Neural progenitor cell (in vitro differentiated cells): ENCODE data around the gene TPT1. TPM values are rescaled to one million over a fixed set of nuclear protein-coding genes. Genes with fewer than 3 reads are reported as not detected.
"Not testable (repeated sequence)": the region's sequence is repeated elsewhere in the genome, so short reads cannot be mapped to it uniquely, and the experiment has no call there.

Source experiments
- DNase-seq: peaks from one replicate; pipeline ENCODE4 v3.0.0-alpha.2; 2016; ENCODE audit warnings: low spot score
- H2AFZ ChIP-seq: fragments of 200-600 bp; sonication (generic); replicated peaks from 2 replicates; pipeline ENCODE4 v1.6.1; 2016; ENCODE audit warnings: antibody characterized with exemption
- H3F3A ChIP-seq: fragments of 200-600 bp; sonication (generic); 2 replicates; pipeline ENCODE4 v1.6.1; 2016; ENCODE audit warnings: antibody characterized with exemption, low read depth
- H3K27ac ChIP-seq: fragments of 200-600 bp; sonication (generic); 2 replicates; pipeline ENCODE4 v1.5.1; 2016; ENCODE audit warnings: mild to moderate bottlenecking
- H3K27me3 ChIP-seq: fragments of 200-600 bp; sonication (generic); 2 replicates; pipeline ENCODE4 v1.6.1; 2016; ENCODE audit warnings: mild to moderate bottlenecking, moderate library complexity
- H3K36me3 ChIP-seq: fragments of 200-600 bp; sonication (generic); 2 replicates; pipeline ENCODE4 v1.5.1; 2016
- H3K4me1 ChIP-seq: fragments of 200-600 bp; sonication (generic); 2 replicates; pipeline ENCODE4 v1.6.1; 2016; ENCODE audit warnings: mixed run types
- H3K4me2 ChIP-seq: fragments of 200-600 bp; sonication (generic); 2 replicates; pipeline ENCODE4 v1.6.1; 2016
- H3K4me3 ChIP-seq: fragments of 200-600 bp; sonication (generic); 2 replicates; pipeline ENCODE4 v1.5.1; 2016
- H3K79me2 ChIP-seq: fragments of 200-600 bp; sonication (generic); 2 replicates; pipeline ENCODE4 v1.6.1; 2016; ENCODE audit warnings: low read depth
- H3K9ac ChIP-seq: fragments of 200-600 bp; sonication (generic); 2 replicates; pipeline ENCODE4 v1.6.1; 2016
- H3K9me3 ChIP-seq: fragments of 200-600 bp; sonication (generic); 2 replicates; pipeline ENCODE4 v1.5.1; 2016; ENCODE audit warnings: low read depth
- H4K20me1 ChIP-seq: fragments of 200-600 bp; sonication (generic); 2 replicates; pipeline ENCODE4 v1.6.1; 2016; ENCODE audit warnings: low read depth
- H3K27ac Mint-ChIP-seq: 3 replicates; pipeline ENCODE4 v1.8.0; 2021; ENCODE audit warnings: mixed read lengths
- H3K27me3 Mint-ChIP-seq: 2 replicates; pipeline ENCODE4 v1.8.0; 2022; ENCODE audit warnings: low read depth, mild to moderate bottlenecking, inconsistent platforms, moderate library complexity, mixed read lengths; ENCODE audit not compliant: insufficient read depth
- H3K36me3 Mint-ChIP-seq: 3 replicates; pipeline ENCODE4 v1.8.0; 2021; ENCODE audit warnings: mixed read lengths
- H3K4me1 Mint-ChIP-seq: 3 replicates; pipeline ENCODE4 v1.8.0; 2021; ENCODE audit warnings: mixed read lengths
- H3K4me3 Mint-ChIP-seq: 3 replicates; pipeline ENCODE4 v1.8.0; 2021; ENCODE audit warnings: mild to moderate bottlenecking, moderate library complexity, mixed read lengths
- H3K9me3 Mint-ChIP-seq: 3 replicates; pipeline ENCODE4 v1.8.0; 2020; ENCODE audit warnings: mixed read lengths
- EZH2 ChIP-seq: fragments of 200-600 bp; sonication (generic); IDR thresholded peaks from 2 replicates; pipeline ENCODE4 v1.6.1; 2017; ENCODE audit warnings: antibody characterized with exemption, mild to moderate bottlenecking, moderate library complexity
- EZH2phosphoT487 ChIP-seq: fragments of 200-600 bp; sonication (generic); IDR thresholded peaks from 2 replicates; pipeline ENCODE4 v1.6.1; 2017; ENCODE audit warnings: antibody characterized with exemption
- total RNA-seq: library from RNA; depleted of rRNA; stranded (reverse); fragments of >200 nt; gene quantifications from 2 replicates; pipeline ENCODE4 v1.2.3, GENCODE V29; 2015; ENCODE audit warnings: low replicate concordance
- TF ChIP-seq, protein P1 (sequence below): fragments of 200-600 bp; sonication (generic); IDR thresholded peaks from 2 replicates; pipeline ENCODE4 v1.5.1; 2017; ENCODE audit warnings: antibody characterized with exemption, mild to moderate bottlenecking

The TPT1 gene
- total RNA-seq, 1 donor from 2014 or later, result 4,951 TPM

DNA sequence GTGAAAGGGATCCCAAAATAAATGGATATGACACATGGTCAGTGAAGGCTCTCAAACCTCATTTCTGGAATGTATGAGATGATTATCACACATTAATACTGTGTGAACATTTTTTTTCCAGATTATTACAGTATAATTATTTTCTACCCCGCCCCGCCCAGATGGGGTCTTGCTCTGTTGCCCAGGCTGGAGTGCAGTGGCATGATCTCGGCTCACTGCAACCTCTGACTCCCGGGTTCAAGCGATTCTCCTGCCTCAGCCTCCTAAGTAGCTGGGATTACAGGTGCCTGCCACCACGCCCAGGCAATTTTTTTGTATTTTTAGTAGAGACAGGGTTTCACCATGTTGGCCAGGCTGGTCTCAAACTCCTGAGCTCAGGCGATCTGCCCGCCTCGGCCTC is 2.1 kb upstream of the TPT1 start:
- H3K4me3 ChIP-seq, H3K27ac ChIP-seq, DNase-seq, H3K9me3 ChIP-seq, H3K27me3 ChIP-seq, H3K4me2 ChIP-seq, H3K27me3 Mint-ChIP-seq, H2AFZ ChIP-seq, H3K27ac Mint-ChIP-seq, H3K9ac ChIP-seq, H3K9me3 Mint-ChIP-seq: not testable (repeated sequence)
- Histone ChIP-seq H3F3A (peaks cover 37% of the 10 kb centered on the region), H3K79me2 (peaks cover 54% of the 10 kb centered on the region), H3K4me1 (peaks cover 19% of the 10 kb centered on the region), H4K20me1 (peaks cover 23% of the 10 kb centered on the region), H3K36me3 (peaks cover 19% of the 10 kb centered on the region)
- H3K4me1 Mint-ChIP-seq, result peaks cover 23% of the 10 kb centered on the region
- H3K36me3 Mint-ChIP-seq, result peaks cover 31% of the 10 kb centered on the region
- peak overlapping the region; percentile 74 for H3K4me3 Mint-ChIP-seq

DNA sequence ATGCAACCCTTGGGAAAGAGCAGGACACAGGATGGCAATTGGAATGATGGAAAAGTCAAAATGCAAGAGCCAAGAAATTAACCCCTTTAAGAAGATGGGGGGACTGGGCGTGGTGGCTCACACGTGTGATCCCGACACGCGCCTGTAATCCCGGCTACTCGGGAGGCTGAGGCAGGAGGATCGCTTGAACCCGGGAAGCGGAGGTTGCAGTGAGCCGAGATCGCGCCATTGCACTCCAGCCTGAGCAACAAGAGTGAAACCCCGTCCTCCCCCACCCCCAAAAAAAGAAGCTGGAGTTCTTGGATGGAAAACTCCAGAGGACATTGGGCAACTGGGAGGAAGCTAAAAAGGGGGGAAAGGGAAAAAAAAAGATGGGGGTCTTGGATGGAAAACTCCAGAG is 1.7 kb upstream of the TPT1 start:
- H3K27ac ChIP-seq, H3K27ac Mint-ChIP-seq, H3K9me3 Mint-ChIP-seq, H3K27me3 Mint-ChIP-seq, H3K27me3 ChIP-seq, DNase-seq, H3K4me3 ChIP-seq, H3K9ac ChIP-seq, H2AFZ ChIP-seq, H3K9me3 ChIP-seq: not testable (repeated sequence)
- Mint-ChIP-seq H3K4me1 (peaks cover 23% of the 10 kb centered on the region), H3K36me3 (peaks cover 31% of the 10 kb centered on the region), H3K4me3 (peak overlapping the region; percentile 99)
- Histone ChIP-seq H3K4me2 (peak overlapping the region; percentile 86), H3K36me3 (peaks cover 23% of the 10 kb centered on the region), H3K79me2 (peaks cover 58% of the 10 kb centered on the region), H3F3A (peaks cover 42% of the 10 kb centered on the region), H4K20me1 (peaks cover 27% of the 10 kb centered on the region), H3K4me1 (peaks cover 19% of the 10 kb centered on the region)

DNA sequence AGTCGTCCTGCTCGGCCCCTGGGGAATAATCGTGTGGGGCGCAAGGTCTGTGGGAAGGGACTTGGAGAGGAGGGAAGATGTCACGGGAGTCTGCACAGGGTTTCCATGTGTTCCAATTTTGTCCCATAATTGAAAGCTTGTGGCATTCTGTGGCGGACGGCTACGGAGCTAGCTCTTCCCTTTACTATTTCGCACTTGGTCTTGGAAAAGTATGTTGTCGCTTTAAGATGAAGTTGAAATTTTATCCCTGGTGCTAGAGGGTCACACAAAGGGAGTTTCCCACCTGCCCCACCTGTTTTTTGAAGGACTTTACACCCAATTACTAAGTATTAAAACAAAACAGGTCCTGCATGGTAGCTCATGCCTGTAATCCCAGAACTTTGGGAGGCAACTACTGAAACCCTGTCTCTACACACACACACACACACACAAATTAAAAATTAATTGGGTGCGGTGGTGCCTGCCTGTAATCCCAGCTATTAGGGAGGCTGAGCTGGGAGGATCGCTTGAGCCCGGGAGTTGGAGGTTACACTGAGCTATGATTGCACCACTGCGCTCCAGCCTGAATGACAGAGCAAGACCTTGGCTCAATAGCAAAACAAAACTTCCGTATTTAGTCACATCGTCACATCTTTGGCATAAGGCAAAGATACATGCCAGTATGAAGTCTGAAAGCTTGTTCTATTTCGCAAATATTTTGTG is 967 bp upstream of the TPT1 start:
- Mint-ChIP-seq H3K36me3 (peaks cover 31% of the 10 kb centered on the region), H3K9me3 (no peaks in the 10 kb centered on the region), H3K27ac (peak overlapping the region; percentile 96), H3K27me3 (peaks cover 5% of the 10 kb centered on the region), H3K4me3 (peak overlapping the region; percentile 99), H3K4me1 (peaks cover 23% of the 10 kb centered on the region)
- Histone ChIP-seq H3K79me2 (peaks cover 66% of the 10 kb centered on the region), H3K27me3 (no peaks in the 10 kb centered on the region), H3K9ac (peak overlapping the region; percentile 58), H3F3A (peaks cover 49% of the 10 kb centered on the region), H2AFZ (peak overlapping the region; percentile 65), H3K4me1 (peaks cover 19% of the 10 kb centered on the region), H3K4me2 (peak overlapping the region; percentile 86), H4K20me1 (peaks cover 34% of the 10 kb centered on the region), H3K9me3 (no peaks in the 10 kb centered on the region), H3K27ac (peak overlapping the region; percentile 90), H3K36me3 (peaks cover 27% of the 10 kb centered on the region), H3K4me3 (peak overlapping the region; percentile 87)
- TF ChIP-seq, protein P1, sequence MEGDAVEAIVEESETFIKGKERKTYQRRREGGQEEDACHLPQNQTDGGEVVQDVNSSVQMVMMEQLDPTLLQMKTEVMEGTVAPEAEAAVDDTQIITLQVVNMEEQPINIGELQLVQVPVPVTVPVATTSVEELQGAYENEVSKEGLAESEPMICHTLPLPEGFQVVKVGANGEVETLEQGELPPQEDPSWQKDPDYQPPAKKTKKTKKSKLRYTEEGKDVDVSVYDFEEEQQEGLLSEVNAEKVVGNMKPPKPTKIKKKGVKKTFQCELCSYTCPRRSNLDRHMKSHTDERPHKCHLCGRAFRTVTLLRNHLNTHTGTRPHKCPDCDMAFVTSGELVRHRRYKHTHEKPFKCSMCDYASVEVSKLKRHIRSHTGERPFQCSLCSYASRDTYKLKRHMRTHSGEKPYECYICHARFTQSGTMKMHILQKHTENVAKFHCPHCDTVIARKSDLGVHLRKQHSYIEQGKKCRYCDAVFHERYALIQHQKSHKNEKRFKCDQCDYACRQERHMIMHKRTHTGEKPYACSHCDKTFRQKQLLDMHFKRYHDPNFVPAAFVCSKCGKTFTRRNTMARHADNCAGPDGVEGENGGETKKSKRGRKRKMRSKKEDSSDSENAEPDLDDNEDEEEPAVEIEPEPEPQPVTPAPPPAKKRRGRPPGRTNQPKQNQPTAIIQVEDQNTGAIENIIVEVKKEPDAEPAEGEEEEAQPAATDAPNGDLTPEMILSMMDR, result no peak
- TF ChIP-seq EZH2phosphoT487 (no peak), EZH2 (no peak)
- no peak for DNase-seq

DNA sequence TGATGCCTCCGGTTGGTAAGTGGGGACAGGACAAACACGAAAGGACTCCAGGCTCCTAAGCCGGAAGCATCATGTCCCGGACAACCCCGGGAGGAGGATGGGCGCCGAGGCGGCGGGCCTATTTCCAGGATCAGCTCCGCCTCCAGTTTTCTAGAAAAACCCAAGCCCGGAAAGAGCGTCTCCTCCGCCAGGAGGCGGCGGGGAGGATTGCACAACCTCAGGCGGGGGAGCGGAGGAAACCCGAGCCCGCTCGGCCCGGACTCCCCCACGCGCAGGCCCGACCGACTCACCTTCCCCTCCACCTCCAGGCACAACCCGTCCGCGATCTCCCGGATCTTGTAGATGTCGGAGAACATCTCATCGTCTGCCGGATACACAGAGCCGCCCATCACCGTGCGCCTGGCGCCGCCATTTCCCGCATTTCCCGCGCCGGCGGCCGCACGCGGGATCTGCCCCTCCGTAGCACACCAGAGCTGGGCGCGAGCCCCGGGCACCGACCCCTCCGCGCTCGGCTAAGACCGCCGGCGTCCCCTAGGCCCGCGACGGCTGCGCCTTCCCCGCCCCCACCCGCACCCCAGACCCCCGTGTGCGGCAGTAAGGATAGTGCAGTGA is 455 bp downstream of the TPT1 start:
- Histone ChIP-seq H3K9ac (peak overlapping the region; percentile 98), H4K20me1 (peaks cover 48% of the 10 kb centered on the region), H3K79me2 (peaks cover 70% of the 10 kb centered on the region), H3K27me3 (no peaks in the 10 kb centered on the region), H3K4me3 (peak overlapping the region; percentile 87), H2AFZ (peak overlapping the region; percentile 90), H3K4me2 (peak overlapping the region; percentile 95), H3K27ac (peak overlapping the region; percentile 99), H3F3A (peaks cover 63% of the 10 kb centered on the region), H3K36me3 (peaks cover 27% of the 10 kb centered on the region), H3K9me3 (no peaks in the 10 kb centered on the region), H3K4me1 (peaks cover 19% of the 10 kb centered on the region)
- Mint-ChIP-seq H3K4me3 (peak overlapping the region; percentile 99), H3K9me3 (no peaks in the 10 kb centered on the region), H3K27ac (peak overlapping the region; percentile 99), H3K36me3 (peaks cover 40% of the 10 kb centered on the region), H3K4me1 (peaks cover 23% of the 10 kb centered on the region), H3K27me3 (peaks cover 3% of the 10 kb centered on the region)
- peak; percentile 94 for DNase-seq
- TF ChIP-seq, protein P1, result peak; percentile 56
- no peak for TF ChIP-seq EZH2phosphoT487
